ENCODE results near the gene C4orf46. TPM values are rescaled to one million over a fixed set of nuclear protein-coding genes. Genes with fewer than 3 reads are reported as not detected.

The C4orf46 gene
- total and polyA plus RNA-seq, 2 of the 4 experiments (the other 2 are of a cell fraction), result 8.1 to 10.0 TPM

- Histone ChIP-seq H2BK5ac (ENCODE audit: low read depth, low read length, poor library complexity, severe bottlenecking) (no peak overlapping the region), H4K20me1 (ENCODE audit: insufficient read depth, low read length) (no peaks in the 10 kb centered on the region), H2AK9ac (replicated peaks; ENCODE audit: low read depth, low read length, poor library complexity) (no peak overlapping the region), H3K18ac (ENCODE audit: low read depth, low read length) (no peak overlapping the region), H2AK5ac (ENCODE audit: low read depth, low read length) (no peak overlapping the region), H3K4ac (ENCODE audit: low read depth, low read length) (no peak overlapping the region), H3K79me1 (ENCODE audit: low read depth in 1 of 2, low read length in 2 of 2) (peaks cover 3 to 5% of the 10 kb centered on the region in 2 experiments; a peak in 3 of 4 replicates), H3K4me3 (ENCODE audit: insufficient read depth, low read depth, low read length) (no peak overlapping the region), H3K9ac (ENCODE audit: low read depth, low read length) (no peak overlapping the region), H2AFZ (replicated peaks; ENCODE audit: low read length, poor library complexity) (no peak overlapping the region), H3K23ac (ENCODE audit: low read depth, low read length) (no peak overlapping the region), H2BK20ac (ENCODE audit: low read depth, low read length) (no peak overlapping the region), H3K27ac (ENCODE audit: insufficient read depth, low read length) (no peak overlapping the region), H4K5ac (ENCODE audit: low read depth, low read length) (no peak overlapping the region), H3K14ac (replicated peaks; ENCODE audit: low read depth, low read length) (no peak overlapping the region), H3K36me3 (ENCODE audit: control insufficient read depth, insufficient read depth, low read length) (no peaks in the 10 kb centered on the region), H3K9me3 (ENCODE audit: control insufficient read depth, insufficient read depth, low read length) (no peaks in the 10 kb centered on the region), H3K9me1 (ENCODE audit: insufficient read depth, low read length) (no peaks in the 10 kb centered on the region), H4K8ac (ENCODE audit: low read depth in 2 of 2, low read length in 2 of 2) (no peak overlapping the region), H2BK15ac (ENCODE audit: low read depth, low read length) (no peak overlapping the region), H3K4me2 (ENCODE audit: low read depth, low read length) (no peak overlapping the region), H3K4me1 (ENCODE audit: control insufficient read depth, insufficient read depth, low read length) (no peaks in the 10 kb centered on the region), H4K91ac (ENCODE audit: insufficient read depth, low read depth, low read length) (no peak overlapping the region), H2BK120ac (ENCODE audit: low read depth, low read length) (no peak overlapping the region), H3K56ac (ENCODE audit: extremely low read depth, insufficient read depth, low read length) (no peak overlapping the region), H3K27me3 (ENCODE audit: control insufficient read depth, insufficient read depth, low read length) (no peaks in the 10 kb centered on the region)
- dilution Hi-C loops (cut with HindIII; ENCODE audit: low sequenced_read_pairs, unreplicated experiment), result no loop called here
- POLR2A ChIA-PET (ENCODE audit: unreplicated experiment), result interaction anchor here (0.7 kb wide), 1 partner anchor 159 kb away, joined by 8 read pairs; no protein-coding TSS in a partner anchor
- CTCF ChIA-PET, result no interaction called here
- no peak for TF ChIP-seq FOS (IDR thresholded peaks at IDR 0.05; ENCODE audit: low read depth, low read length)
- no peak for TF ChIP-seq RFX5 (IDR thresholded peaks at IDR 0.05; ENCODE audit: low read depth, low read length)
- TF ChIP-seq MAFK (IDR thresholded peaks at IDR 0.05; ENCODE audit: low read depth, low read length), result no peak
- TF ChIP-seq NFE2L2 (IDR thresholded peaks at IDR 0.05; ENCODE audit: low read depth, low read length), result no peak
- TF ChIP-seq BHLHE40 (IDR thresholded peaks at IDR 0.05; ENCODE audit: low read depth, low read length), result no peak
- no peak for TF ChIP-seq RAD21 (IDR thresholded peaks at IDR 0.05; ENCODE audit: low read length)
- no peak for TF ChIP-seq ELK1 (IDR thresholded peaks at IDR 0.05; ENCODE audit: borderline replicate concordance, low read depth, low read length)
- no peak for TF ChIP-seq CEBPB (IDR thresholded peaks at IDR 0.05; ENCODE audit: low read depth, low read length)
- TF ChIP-seq POLR2A (IDR thresholded peaks at IDR 0.05; ENCODE audit: low read depth, low read length), result no peak
- no peak for TF ChIP-seq CHD1 (IDR thresholded peaks at IDR 0.05; ENCODE audit: low read depth, low read length)
- TF ChIP-seq USF2 (IDR thresholded peaks at IDR 0.05; ENCODE audit: low read depth, low read length), result no peak
- no peak for TF ChIP-seq MXI1 (IDR thresholded peaks at IDR 0.05; ENCODE audit: borderline replicate concordance, low read depth, low read length)
- DNase-seq (no peak), ATAC-seq (ENCODE audit: low read depth) (no peak)
- WGBS, 2 experiments (ENCODE audit: extremely low coverage in 2 of 2, insufficient read length in 1 of 2), result no CpG with 5 or more reads among the region's 2 CpGs
- BruUV-seq (replicated peaks), result no TSS peak
- intact Hi-C loops (cut with micrococcal nuclease), result no loop called here
- in situ Hi-C loops (cut with MboI; ENCODE audit: low sequenced_read_pairs), result no loop called here
These were observed 7.1 kb upstream of the C4orf46 start for GRCh38 chr4:158678767-158679166.
